Inflammatory macrophage treated with lipopolysaccharide for 4 hours (primary cell): ENCODE data around the gene NDUFA6.
"Not testable (repeated sequence)": the region's sequence is repeated elsewhere in the genome, so short reads cannot be mapped to it uniquely, and the experiment has no call there.

Source experiments
- DNase-seq: peaks from one replicate; pipeline ENCODE4 v3.0.0-alpha.2; 2020

The NDUFA6 gene

GRCh38 chr22:42111798-42112197, 21.2 kb upstream of the NDUFA6 start:
- DNase-seq: no peak

GRCh38 chr22:42108848-42109247, 18.3 kb upstream of the NDUFA6 start:
- no peak for DNase-seq

- DNase-seq: not testable (repeated sequence)
Measured at GRCh38 chr22:42104332-42104860, 13.8 kb upstream of the NDUFA6 start.

GRCh38 chr22:42101199-42101598, 10.6 kb upstream of the NDUFA6 start:
- no peak for DNase-seq

- no peak for DNase-seq
Measured at GRCh38 chr22:42091455-42091782, 847 bp upstream of the NDUFA6 start.

GRCh38 chr22:42086051-42086450, 4.5 kb downstream of the NDUFA6 start:
- no peak for DNase-seq

- DNase-seq: no peak
Measured at GRCh38 chr22:42084874-42085273, 5.7 kb downstream of the NDUFA6 start.

GRCh38 chr22:42083119-42083518, 7.5 kb downstream of the NDUFA6 start:
- DNase-seq: no peak

GRCh38 chr22:42080287-42080686, 10.3 kb downstream of the NDUFA6 start:
- DNase-seq: peak; percentile 42

GRCh38 chr22:42079319-42080251, 11.0 kb downstream of the NDUFA6 start, which contains the start of gene SMDT1:
Gene SMDT1 (plus strand): TSS chr22:42079700. CDS start chr22:42079769, 69 bp downstream.
- peak; percentile 99 for DNase-seq

GRCh38 chr22:42078469-42079318, 11.9 kb downstream of the NDUFA6 start:
- DNase-seq: no peak

GRCh38 chr22:42077486-42078125, 13.0 kb downstream of the NDUFA6 start:
- no peak for DNase-seq

GRCh38 chr22:42076764-42077485, 13.6 kb downstream of the NDUFA6 start:
- no peak for DNase-seq

- DNase-seq: no peak
Measured at GRCh38 chr22:42074846-42075676, 15.5 kb downstream of the NDUFA6 start.

- peak; percentile 31 for DNase-seq
Measured at GRCh38 chr22:42074132-42074811, 16.3 kb downstream of the NDUFA6 start, which contains the start of gene PHETA2. Gene PHETA2 (plus strand): TSS chr22:42074248. CDS start chr22:42077294, 3,046 bp downstream.

GRCh38 chr22:42073621-42074041, 16.9 kb downstream of the NDUFA6 start:
- no peak for DNase-seq

GRCh38 chr22:42072606-42073330, 17.8 kb downstream of the NDUFA6 start:
- DNase-seq: no peak

GRCh38 chr22:42071508-42071907, 19.1 kb downstream of the NDUFA6 start:
- DNase-seq: not testable (repeated sequence)

GRCh38 chr22:42070517-42071422, 19.8 kb downstream of the NDUFA6 start, which contains the start of gene NAGA:
Gene NAGA (minus strand): TSS chr22:42070812. CDS start chr22:42070297, 515 bp downstream.
- DNase-seq: peak; percentile 96
